Karpas-422 (cell line): ENCODE measurements around the gene KIF23. TPM values are rescaled to one million over a fixed set of nuclear protein-coding genes. Genes with fewer than 3 reads are reported as not detected.

ENCODE experiments used
- DNase-seq: peaks from one replicate; pipeline ENCODE4 v3.0.0-alpha.2; 2015
- H2AFZ ChIP-seq: fragments of 200-600 bp; sonication (generic); 2 replicates; pipeline ENCODE4 v1.6.1; 2014; ENCODE audit warnings: antibody characterized with exemption, low read length, mixed read lengths
- H3K27ac ChIP-seq: fragments of 200-600 bp; sonication (generic); 2 replicates; pipeline ENCODE4 v1.5.1; 2014; ENCODE audit warnings: mild to moderate bottlenecking, low read length, moderate library complexity
- H3K27me3 ChIP-seq: fragments of 200-600 bp; sonication (generic); 2 replicates; pipeline ENCODE4 v1.6.1; 2014; ENCODE audit warnings: low read length, mixed read lengths
- H3K36me3 ChIP-seq: fragments of 200-600 bp; sonication (generic); 2 replicates; pipeline ENCODE4 v1.6.1; 2014; ENCODE audit warnings: low read length, mixed read lengths; ENCODE audit not compliant: insufficient read depth
- H3K4me1 ChIP-seq: fragments of 200-600 bp; sonication (generic); 2 replicates; pipeline ENCODE4 v1.6.1; 2014; ENCODE audit warnings: mild to moderate bottlenecking, low read length, mixed read lengths
- H3K4me2 ChIP-seq: fragments of 200-600 bp; sonication (generic); 2 replicates; pipeline ENCODE4 v1.6.1; 2014; ENCODE audit warnings: low read length, low read depth, mild to moderate bottlenecking; ENCODE audit not compliant: poor library complexity, severe bottlenecking
- H3K4me3 ChIP-seq: fragments of 200-600 bp; sonication (generic); 2 replicates; pipeline ENCODE4 v1.5.1; 2014; ENCODE audit warnings: mild to moderate bottlenecking, antibody characterized with exemption, low read length, mixed read lengths
- H3K79me2 ChIP-seq: fragments of 200-600 bp; sonication (generic); 2 replicates; pipeline ENCODE4 v1.6.1; 2014; ENCODE audit warnings: mild to moderate bottlenecking, low read length, mixed read lengths
- H3K9ac ChIP-seq: fragments of 200-600 bp; sonication (generic); 2 replicates; pipeline ENCODE4 v1.6.0; 2014; ENCODE audit warnings: low read length
- H3K9me2 ChIP-seq: fragments of 200-600 bp; sonication (generic), shearing (Covaris generic); replicated peaks from 2 replicates; pipeline ENCODE4 v1.6.0; 2014; ENCODE audit warnings: mild to moderate bottlenecking, low read length, moderate library complexity; ENCODE audit not compliant: insufficient read depth
- H3K9me3 ChIP-seq: fragments of 300-700, 200-600 bp; sonication (generic); 2 replicates; pipeline ENCODE4 v1.6.1; 2014; ENCODE audit warnings: low read length, mixed read lengths
- H4K20me1 ChIP-seq: fragments of 200-600 bp; sonication (generic); 2 replicates; pipeline ENCODE4 v1.6.1; 2014; ENCODE audit warnings: mild to moderate bottlenecking, antibody characterized with exemption, low read length, low read depth; ENCODE audit not compliant: insufficient read depth
- total RNA-seq: library from RNA; depleted of rRNA; stranded (reverse); fragments of >200 nt; shearing (Covaris generic); gene quantifications from 2 replicates; pipeline ENCODE4 v1.2.3, GENCODE V29; 2014; ENCODE audit warnings: low replicate concordance

Gene KIF23
- total RNA-seq, 1 experiment from 2014 or later: 32.4 TPM

DNA sequence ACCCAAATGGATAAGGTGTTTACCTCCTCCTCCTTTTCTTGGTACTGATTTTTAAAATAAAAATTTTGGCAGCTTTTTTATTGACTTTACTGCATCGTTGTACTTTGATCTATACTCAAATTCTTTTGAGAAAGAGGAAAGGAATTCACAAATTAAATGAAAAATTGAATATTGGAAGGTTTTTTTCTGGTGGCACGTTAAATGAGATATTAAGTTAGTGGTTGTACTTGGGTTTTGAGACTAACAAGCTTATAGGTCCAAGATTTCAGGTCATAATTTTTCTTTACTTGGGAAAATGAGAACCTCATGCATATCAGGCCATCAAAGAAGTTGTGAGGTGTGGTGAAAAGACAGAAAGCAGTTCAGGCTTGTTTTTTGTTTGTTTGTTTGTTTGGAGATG lies 52.6 kb downstream of the KIF23 start:
- Histone ChIP-seq H3K9me3 (no peaks in the 10 kb centered on the region), H3K9me2 (no peaks in the 10 kb centered on the region), H3K79me2 (no peaks in the 10 kb centered on the region), H3K4me3 (no peak overlapping the region), H3K9ac (no peak overlapping the region), H3K27ac (no peak overlapping the region), H2AFZ (no peak overlapping the region), H3K4me2 (no peak overlapping the region), H3K4me1 (peaks cover 13% of the 10 kb centered on the region), H3K27me3 (no peaks in the 10 kb centered on the region), H4K20me1 (no peaks in the 10 kb centered on the region), H3K36me3 (no peaks in the 10 kb centered on the region)
- no peak for DNase-seq

DNA sequence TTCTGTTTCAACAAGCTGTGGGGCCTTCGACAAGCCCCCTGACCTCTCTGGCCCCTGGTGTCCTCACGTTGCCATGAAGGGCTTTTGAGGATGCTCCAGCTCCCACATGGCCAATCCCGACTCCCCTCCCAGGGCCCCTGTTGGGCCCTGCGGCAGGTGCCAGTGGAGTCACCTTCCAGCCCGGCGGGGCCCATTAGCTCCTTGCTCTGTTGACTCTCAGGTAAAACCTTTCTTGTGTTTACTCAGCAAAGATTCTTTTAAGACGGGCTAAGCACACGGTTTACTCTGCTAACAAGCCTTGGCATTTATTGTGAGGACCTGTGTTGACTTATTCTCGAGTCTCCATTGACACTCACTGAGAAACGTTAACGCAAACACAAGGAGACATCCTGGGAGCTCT lies 53.5 kb downstream of the KIF23 start:
- Histone ChIP-seq H3K9me3 (no peaks in the 10 kb centered on the region), H3K27me3 (no peaks in the 10 kb centered on the region), H3K36me3 (no peaks in the 10 kb centered on the region), H3K9ac (no peak overlapping the region), H3K27ac (no peak overlapping the region), H3K4me3 (no peak overlapping the region), H4K20me1 (no peaks in the 10 kb centered on the region), H3K9me2 (no peaks in the 10 kb centered on the region), H3K4me1 (peaks cover 6% of the 10 kb centered on the region), H3K4me2 (no peak overlapping the region), H2AFZ (no peak overlapping the region), H3K79me2 (no peaks in the 10 kb centered on the region)
- no peak for DNase-seq

GRCh38 chr15:69468241-69469121 lies 54.3 kb downstream of the KIF23 start:
- H3K9me3 ChIP-seq: no peaks in the 10 kb centered on the region
- no peaks in the 10 kb centered on the region for H3K4me1 ChIP-seq
- no peak overlapping the region for H3K27ac ChIP-seq
- no peak for DNase-seq
- no peak overlapping the region for H2AFZ ChIP-seq
- H3K36me3 ChIP-seq: no peaks in the 10 kb centered on the region
- no peak overlapping the region for H3K4me2 ChIP-seq
- H3K79me2 ChIP-seq: no peaks in the 10 kb centered on the region
- no peak overlapping the region for H3K9ac ChIP-seq
- H3K4me3 ChIP-seq: no peak overlapping the region
- no peaks in the 10 kb centered on the region for H3K9me2 ChIP-seq
- H4K20me1 ChIP-seq: no peaks in the 10 kb centered on the region
- H3K27me3 ChIP-seq: no peaks in the 10 kb centered on the region

DNA sequence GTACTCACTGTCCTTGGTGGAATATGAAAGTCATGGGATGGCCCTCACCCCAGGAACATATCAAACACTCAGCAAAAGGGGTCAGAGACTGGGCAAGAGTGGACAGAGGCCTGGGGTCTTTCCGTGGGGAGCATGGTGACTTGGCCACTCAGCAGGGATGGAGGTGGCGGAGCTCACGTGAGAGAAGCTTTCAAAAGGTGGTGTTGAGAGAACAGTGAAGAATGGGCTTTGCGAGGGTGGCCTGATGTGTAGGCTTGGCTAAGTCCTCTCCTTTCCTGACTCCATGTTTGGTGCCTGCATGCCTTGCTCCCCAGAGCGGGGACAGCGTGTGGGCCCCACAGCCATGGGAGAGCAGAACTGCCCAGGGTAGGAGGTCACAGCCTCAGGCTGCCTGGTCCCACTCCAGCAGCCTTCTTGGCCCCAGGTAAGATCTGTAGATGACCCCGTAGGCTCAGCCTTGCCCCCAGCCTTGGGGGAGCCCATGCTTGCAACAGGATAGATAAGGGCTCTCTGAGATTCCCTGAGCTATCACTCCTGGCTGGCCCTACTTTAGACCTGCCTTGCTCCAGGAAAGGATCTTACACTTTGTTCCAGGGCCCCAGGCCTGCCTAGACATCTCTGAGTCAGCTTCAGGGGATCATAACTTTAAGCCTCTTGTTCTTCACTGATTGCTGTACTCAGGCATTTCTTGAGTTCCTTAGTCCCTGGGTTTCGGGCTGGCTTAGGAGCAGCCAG lies 55.5 kb downstream of the KIF23 start:
- H3K4me1 ChIP-seq: no peaks in the 10 kb centered on the region
- H3K4me3 ChIP-seq: no peak overlapping the region
- no peaks in the 10 kb centered on the region for H3K27me3 ChIP-seq
- H3K36me3 ChIP-seq: no peaks in the 10 kb centered on the region
- no peak overlapping the region for H2AFZ ChIP-seq
- H3K27ac ChIP-seq: no peak overlapping the region
- H3K9ac ChIP-seq: no peak overlapping the region
- no peaks in the 10 kb centered on the region for H3K9me3 ChIP-seq
- no peaks in the 10 kb centered on the region for H3K79me2 ChIP-seq
- no peak for DNase-seq
- no peak overlapping the region for H3K4me2 ChIP-seq
- no peaks in the 10 kb centered on the region for H3K9me2 ChIP-seq
- no peaks in the 10 kb centered on the region for H4K20me1 ChIP-seq

- H3K4me2 ChIP-seq: no peak overlapping the region
- no peaks in the 10 kb centered on the region for H3K9me2 ChIP-seq
- no peak overlapping the region for H3K27ac ChIP-seq
- no peaks in the 10 kb centered on the region for H3K9me3 ChIP-seq
- H3K4me1 ChIP-seq: no peaks in the 10 kb centered on the region
- no peak overlapping the region for H2AFZ ChIP-seq
- no peak overlapping the region for H3K9ac ChIP-seq
- no peaks in the 10 kb centered on the region for H3K79me2 ChIP-seq
- no peaks in the 10 kb centered on the region for H3K27me3 ChIP-seq
- H3K36me3 ChIP-seq: no peaks in the 10 kb centered on the region
- no peak for DNase-seq
- no peak overlapping the region for H3K4me3 ChIP-seq
- H4K20me1 ChIP-seq: no peaks in the 10 kb centered on the region
These were observed 57.9 kb downstream of the KIF23 start for GRCh38 chr15:69472046-69472445.

DNA sequence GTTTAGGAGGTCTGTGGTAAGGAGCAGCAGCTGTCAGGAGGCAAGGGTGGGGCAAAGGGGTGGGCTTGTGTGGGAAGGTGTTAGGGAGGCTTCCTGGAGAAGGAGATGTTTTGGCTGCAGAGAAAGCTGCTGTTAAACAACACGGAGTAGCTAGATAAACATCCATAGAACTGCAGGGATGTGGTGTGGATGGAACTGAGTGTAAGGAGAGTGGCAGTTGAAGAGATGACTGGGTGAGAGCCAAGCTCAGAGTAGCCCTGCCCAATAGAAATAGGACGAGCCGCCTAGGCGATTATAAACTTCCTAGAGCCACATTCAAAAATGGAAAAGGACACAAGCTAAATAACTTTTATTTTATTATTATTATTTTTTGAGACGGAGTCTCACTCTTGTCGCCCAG lies 58.4 kb downstream of the KIF23 start:
- no peak overlapping the region for H2AFZ ChIP-seq
- no peaks in the 10 kb centered on the region for H3K36me3 ChIP-seq
- no peaks in the 10 kb centered on the region for H3K9me2 ChIP-seq
- H3K9ac ChIP-seq: no peak overlapping the region
- H3K27ac ChIP-seq: no peak overlapping the region
- no peaks in the 10 kb centered on the region for H3K79me2 ChIP-seq
- no peak for DNase-seq
- no peak overlapping the region for H3K4me2 ChIP-seq
- no peaks in the 10 kb centered on the region for H3K4me1 ChIP-seq
- no peak overlapping the region for H3K4me3 ChIP-seq
- no peaks in the 10 kb centered on the region for H3K9me3 ChIP-seq
- no peaks in the 10 kb centered on the region for H3K27me3 ChIP-seq
- no peaks in the 10 kb centered on the region for H4K20me1 ChIP-seq

- Histone ChIP-seq H3K27me3 (peaks cover 3% of the 10 kb centered on the region; the same call in 1 of the 2 replicates), H3K36me3 (no peaks in the 10 kb centered on the region), H4K20me1 (no peaks in the 10 kb centered on the region), H2AFZ (no peak overlapping the region), H3K4me2 (no peak overlapping the region), H3K9me2 (no peaks in the 10 kb centered on the region), H3K79me2 (no peaks in the 10 kb centered on the region), H3K4me3 (no peak overlapping the region), H3K9me3 (no peaks in the 10 kb centered on the region), H3K4me1 (peaks cover 7% of the 10 kb centered on the region), H3K9ac (no peak overlapping the region), H3K27ac (no peak overlapping the region)
- no peak for DNase-seq
These were observed 60.1 kb downstream of the KIF23 start for GRCh38 chr15:69474291-69474690.

- Histone ChIP-seq H3K4me1 (peaks cover 7% of the 10 kb centered on the region), H4K20me1 (no peaks in the 10 kb centered on the region), H3K9me3 (peaks cover 6% of the 10 kb centered on the region), H3K9me2 (no peaks in the 10 kb centered on the region), H3K79me2 (no peaks in the 10 kb centered on the region), H3K27ac (no peak overlapping the region), H2AFZ (no peak overlapping the region), H3K36me3 (no peaks in the 10 kb centered on the region), H3K9ac (no peak overlapping the region), H3K27me3 (peaks cover 6% of the 10 kb centered on the region; the same call in 1 of the 2 replicates), H3K4me3 (no peak overlapping the region), H3K4me2 (no peak overlapping the region)
- DNase-seq: peak; percentile 54
These were observed 60.8 kb downstream of the KIF23 start for GRCh38 chr15:69474846-69475455.
